GM20000 (cell line): ENCODE results near the gene HECTD1.

Source experiments
- DNase-seq: peaks from one replicate; pipeline ENCODE4 v3.0.0; 2012; ENCODE audit warnings: low spot score
- CTCF ChIP-seq: IDR thresholded peaks from 2 replicates; pipeline ENCODE4 v1.5.1; 2012; ENCODE audit warnings: mild to moderate bottlenecking, control low read depth; ENCODE audit errors: extremely low read depth, missing control alignments

The HECTD1 gene

GRCh38 chr14:31083781-31084180 lies 123.8 kb downstream of the HECTD1 start:
- no peak for DNase-seq
- TF ChIP-seq CTCF: no peak

GRCh38 chr14:31080484-31080883 lies 127.1 kb downstream of the HECTD1 start:
- no peak for TF ChIP-seq CTCF
- no peak for DNase-seq

GRCh38 chr14:31080056-31080455 lies 127.5 kb downstream of the HECTD1 start:
- no peak for TF ChIP-seq CTCF
- no peak for DNase-seq

GRCh38 chr14:31078766-31079165 lies 128.8 kb downstream of the HECTD1 start:
- no peak for DNase-seq

GRCh38 chr14:31075144-31075543 lies 132.4 kb downstream of the HECTD1 start:
- TF ChIP-seq CTCF: no peak
- no peak for DNase-seq

More at GRCh38 chr14:31078766-31079165, 128.8 kb downstream of the HECTD1 start:
- TF ChIP-seq CTCF: no peak

GRCh38 chr14:31071151-31071550 lies 136.4 kb downstream of the HECTD1 start:
- no peak for TF ChIP-seq CTCF
- DNase-seq: no peak

- DNase-seq: no peak
Observed at GRCh38 chr14:31070431-31070830, 137.2 kb downstream of the HECTD1 start.

More at GRCh38 chr14:31070431-31070830, 137.2 kb downstream of the HECTD1 start:
- TF ChIP-seq CTCF: no peak
